RWPE1 (cell line): ENCODE data around the gene MKNK2.
A peak's percentile ranks its signal among the peaks of the same experiment; 100 is the strongest.
"Not testable (repeated sequence)": the region's sequence is repeated elsewhere in the genome, so short reads cannot be mapped to it uniquely, and the experiment has no call there.

Source experiments
- CTCF ChIA-PET: fragments of 350-600 bp; sonication (Branson Sonifier 250); formaldehyde crosslinking; extraction: SDS; loops from one replicate; lab custom pipeline; 2021; lab: Yijun Ruan, JAX
- POLR2A ChIA-PET: fragments of 400-600 bp; formaldehyde crosslinking; extraction: SDS; loops from one replicate; lab custom pipeline; 2020; ENCODE audit warnings: antibody characterized with exemption; ENCODE audit not compliant: low non-redundant PET; lab: Yijun Ruan, JAX
- DNase-seq: peaks from one replicate; pipeline ENCODE4 v3.0.0; 2012; ENCODE audit warnings: low spot score
- H3K27ac ChIP-seq: fragments of 450-650 bp; 2 replicates; pipeline ENCODE4 v1.5.1; 2017
- TF ChIP-seq, protein P1 (sequence below): fragments of 450-650 bp; conservative IDR thresholded peaks from 2 replicates; pipeline ENCODE4 v1.5.1; 2017; ENCODE audit warnings: low read depth, mild to moderate bottlenecking

Gene MKNK2

DNA sequence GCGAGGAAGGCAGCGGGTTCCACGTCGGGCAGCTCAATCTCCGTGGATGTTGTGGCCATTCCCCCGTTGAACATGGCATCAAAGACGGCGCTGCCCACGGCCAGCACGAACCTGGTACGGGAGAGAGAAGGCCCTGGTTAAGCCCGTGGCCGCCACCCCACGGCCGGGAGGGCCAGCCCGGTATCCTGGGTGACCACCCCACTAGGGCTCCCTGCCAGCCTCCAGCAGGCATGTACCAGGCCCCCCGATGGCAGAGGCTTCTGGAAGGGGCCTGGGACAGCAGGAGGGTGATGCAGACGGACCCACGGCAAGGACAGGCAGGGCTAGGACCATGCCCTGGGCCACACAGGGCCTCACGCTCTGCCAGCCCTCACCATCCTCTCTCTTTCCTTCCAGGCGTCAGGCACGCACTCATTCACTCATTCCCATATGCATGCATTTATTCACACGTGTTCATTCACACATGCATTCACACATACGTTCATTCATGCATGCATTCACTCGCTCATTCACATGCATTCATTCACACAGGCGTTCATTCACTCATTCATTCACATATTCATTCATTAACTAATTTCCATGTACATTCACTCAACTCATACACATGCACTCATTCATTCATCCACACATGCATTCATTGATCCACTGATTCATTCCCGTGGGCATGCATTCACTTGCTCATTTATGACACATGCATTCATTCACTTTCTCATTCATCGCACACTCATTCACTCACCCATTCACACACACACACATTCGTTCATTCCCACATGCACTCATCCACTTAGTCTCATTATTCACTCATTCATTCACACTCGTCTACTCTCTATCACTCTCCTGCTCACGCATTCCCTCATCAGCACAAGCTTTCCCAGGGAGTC is 53.5 kb downstream of the MKNK2 start:
- TF ChIP-seq, protein P1, sequence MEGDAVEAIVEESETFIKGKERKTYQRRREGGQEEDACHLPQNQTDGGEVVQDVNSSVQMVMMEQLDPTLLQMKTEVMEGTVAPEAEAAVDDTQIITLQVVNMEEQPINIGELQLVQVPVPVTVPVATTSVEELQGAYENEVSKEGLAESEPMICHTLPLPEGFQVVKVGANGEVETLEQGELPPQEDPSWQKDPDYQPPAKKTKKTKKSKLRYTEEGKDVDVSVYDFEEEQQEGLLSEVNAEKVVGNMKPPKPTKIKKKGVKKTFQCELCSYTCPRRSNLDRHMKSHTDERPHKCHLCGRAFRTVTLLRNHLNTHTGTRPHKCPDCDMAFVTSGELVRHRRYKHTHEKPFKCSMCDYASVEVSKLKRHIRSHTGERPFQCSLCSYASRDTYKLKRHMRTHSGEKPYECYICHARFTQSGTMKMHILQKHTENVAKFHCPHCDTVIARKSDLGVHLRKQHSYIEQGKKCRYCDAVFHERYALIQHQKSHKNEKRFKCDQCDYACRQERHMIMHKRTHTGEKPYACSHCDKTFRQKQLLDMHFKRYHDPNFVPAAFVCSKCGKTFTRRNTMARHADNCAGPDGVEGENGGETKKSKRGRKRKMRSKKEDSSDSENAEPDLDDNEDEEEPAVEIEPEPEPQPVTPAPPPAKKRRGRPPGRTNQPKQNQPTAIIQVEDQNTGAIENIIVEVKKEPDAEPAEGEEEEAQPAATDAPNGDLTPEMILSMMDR: no peak
- CTCF ChIA-PET: no interaction called here
- POLR2A ChIA-PET: no interaction called here
- H3K27ac ChIP-seq: no peak overlapping the region
- DNase-seq: no peak

DNA sequence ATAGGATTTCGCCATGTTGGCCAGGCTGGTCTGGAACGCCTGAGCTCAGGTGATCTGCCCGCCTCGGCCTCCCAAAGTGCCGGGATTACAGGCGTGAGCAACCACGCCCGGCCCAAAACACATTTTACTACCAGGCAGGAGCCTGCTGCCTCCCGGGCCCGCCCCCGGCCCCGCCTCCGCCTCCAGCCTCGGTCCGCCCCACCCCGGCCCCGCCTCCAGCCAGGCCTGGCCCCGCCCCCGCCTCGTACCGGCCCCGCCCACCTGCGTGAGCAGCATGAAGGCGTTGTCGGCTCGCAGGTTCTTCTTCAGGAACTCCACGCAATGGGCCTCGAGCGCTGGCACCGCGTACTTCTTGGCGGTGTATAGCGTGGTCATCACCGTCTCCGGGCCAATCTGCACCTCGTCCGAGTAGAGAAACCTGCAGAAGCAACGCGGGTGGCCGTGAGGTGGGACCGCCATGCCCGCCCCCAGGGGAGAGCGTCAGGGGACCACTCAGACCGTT is 58.2 kb downstream of the MKNK2 start:
- H3K27ac ChIP-seq: peak overlapping the region; percentile 30
- DNase-seq: no peak
- CTCF ChIA-PET: interaction anchor here (0.9 kb wide), 1 partner anchor 128 kb away, joined by 3 read pairs; no protein-coding TSS in a partner anchor
- TF ChIP-seq, protein P1: no peak
- POLR2A ChIA-PET: no interaction called here

DNA sequence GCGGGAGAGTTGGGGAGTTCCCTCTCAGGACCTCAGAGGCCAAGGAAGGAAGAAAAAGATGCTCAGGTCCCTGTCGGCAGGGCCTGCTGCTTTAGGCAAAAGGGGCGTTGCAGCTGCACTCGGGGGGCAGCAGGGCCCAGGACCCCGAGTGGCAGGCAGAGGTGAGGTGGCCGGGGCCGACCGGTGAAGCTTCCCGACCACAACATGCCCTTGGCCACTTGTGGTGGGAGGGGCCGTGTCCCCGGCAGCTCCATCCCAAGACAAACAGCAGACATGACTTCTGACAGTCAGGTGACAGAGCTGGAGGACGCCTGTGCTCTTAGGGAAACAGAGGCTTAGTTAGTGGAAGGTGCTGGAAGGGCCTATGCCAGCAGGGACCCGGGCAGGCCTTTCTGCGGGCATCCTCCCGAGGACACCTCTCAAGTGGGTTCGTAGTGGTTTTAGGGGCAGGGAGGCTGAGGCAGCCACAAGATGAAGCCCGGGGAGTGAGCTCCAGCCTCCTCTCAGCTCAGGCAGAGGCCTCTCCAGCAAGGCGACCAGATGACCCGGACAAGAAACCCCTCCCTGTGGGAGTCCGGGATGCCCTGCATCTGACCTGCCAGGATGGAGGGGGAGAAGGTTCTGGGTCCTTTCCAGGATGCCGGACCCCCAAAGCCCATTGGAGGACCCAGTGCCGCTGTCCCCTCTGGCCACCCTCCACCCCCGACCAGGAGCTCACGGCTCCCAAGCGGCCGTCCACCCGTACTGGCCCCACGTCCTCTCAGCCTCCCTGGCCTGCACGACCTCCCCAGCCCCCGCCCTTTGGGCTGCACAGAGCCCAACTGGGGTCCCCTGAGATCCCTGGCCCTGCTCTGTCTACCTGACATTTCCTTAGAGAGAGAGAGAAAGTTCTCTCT is 59.8 kb downstream of the MKNK2 start:
- DNase-seq: no peak
- ChIA-PET CTCF (interaction anchor here (0.7 kb wide), 1 partner anchor 1259 kb away, joined by 5 read pairs; no protein-coding TSS in a partner anchor), POLR2A (no interaction called here)
- H3K27ac ChIP-seq: peak overlapping the region; percentile 30
- TF ChIP-seq, protein P1: no peak

DNA sequence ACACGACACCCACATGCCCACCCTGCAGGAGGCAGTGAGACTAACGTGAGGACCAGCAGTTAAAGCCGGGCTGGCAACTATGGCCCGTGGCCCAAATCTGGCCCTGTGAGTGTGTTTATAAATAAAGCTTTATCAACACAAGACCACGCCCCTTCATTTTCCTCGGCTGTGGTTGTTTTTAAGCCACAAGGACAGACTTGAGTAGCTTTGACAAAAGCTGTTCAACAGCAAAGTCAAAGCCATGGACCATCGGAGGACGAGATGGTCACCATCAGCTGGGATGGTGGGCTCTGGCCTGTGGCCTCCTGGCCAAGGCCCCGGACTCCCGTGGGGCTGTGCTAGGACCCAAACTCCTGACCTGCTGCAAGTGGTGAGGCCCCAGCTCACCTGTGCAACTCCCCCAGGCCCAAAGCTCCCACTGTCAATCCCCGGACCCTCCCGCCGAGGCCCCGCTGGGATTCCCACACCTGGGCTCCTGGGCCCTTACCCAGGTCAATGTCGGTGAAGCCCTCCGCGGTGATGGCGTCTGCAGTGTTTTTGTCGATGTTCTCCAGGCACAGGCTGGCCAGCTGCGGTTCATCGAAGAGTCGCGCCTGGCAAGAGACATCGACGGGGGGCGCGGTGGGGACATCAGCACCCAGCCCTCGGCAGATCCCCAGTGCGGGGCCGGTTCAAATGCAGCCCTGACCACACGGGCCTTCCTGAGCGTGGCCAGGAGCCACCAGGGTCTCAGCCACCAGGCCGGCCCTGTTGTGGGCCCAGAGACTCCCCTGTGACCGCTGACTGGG is 60.6 kb downstream of the MKNK2 start:
- CTCF ChIA-PET: no interaction called here
- POLR2A ChIA-PET: no interaction called here
- no peak for DNase-seq
- TF ChIP-seq, protein P1: no peak
- H3K27ac ChIP-seq: peak overlapping the region; percentile 48; the same call in 1 of the 2 replicates

DNA sequence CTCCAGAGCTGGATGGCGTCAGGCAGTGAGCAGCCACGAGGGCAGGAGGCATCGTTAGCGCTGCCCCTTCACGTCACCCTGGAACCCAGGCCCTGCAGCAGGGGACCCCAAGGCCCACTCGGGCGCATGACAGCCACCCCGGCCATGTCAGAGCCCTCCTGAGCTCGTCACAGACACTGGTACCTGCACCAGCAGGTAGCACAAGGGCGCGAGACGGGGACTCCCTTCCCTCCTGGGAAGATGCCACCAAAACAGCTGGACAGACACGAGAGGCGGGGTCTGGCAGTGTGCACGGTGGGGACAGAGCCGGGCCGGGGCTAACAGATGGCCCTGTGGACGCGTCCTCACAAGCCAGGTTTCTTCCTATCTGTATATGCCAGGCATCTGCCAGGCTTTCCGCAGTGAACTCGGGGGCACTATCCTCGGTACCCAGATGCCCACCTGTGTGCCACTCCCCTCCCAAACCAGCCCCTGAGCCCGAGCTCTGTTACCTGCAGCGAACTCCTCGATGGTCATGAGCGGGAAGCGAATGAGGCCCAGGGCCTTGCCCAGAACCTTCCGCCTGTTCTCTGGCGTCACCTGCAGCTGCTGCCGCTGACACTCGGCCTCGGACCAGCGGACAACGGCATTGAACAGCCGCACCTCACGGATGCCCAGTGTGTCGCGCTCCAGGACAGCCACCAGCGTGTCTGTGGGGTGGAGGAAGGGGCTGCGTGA is 61.4 kb downstream of the MKNK2 start:
- TF ChIP-seq, protein P1: no peak
- CTCF ChIA-PET: interaction anchor here (0.6 kb wide), 1 partner anchor 306 kb away, joined by 3 read pairs; no protein-coding TSS in a partner anchor
- H3K27ac ChIP-seq: peak overlapping the region; percentile 48
- POLR2A ChIA-PET: no interaction called here
- DNase-seq: no peak

DNA sequence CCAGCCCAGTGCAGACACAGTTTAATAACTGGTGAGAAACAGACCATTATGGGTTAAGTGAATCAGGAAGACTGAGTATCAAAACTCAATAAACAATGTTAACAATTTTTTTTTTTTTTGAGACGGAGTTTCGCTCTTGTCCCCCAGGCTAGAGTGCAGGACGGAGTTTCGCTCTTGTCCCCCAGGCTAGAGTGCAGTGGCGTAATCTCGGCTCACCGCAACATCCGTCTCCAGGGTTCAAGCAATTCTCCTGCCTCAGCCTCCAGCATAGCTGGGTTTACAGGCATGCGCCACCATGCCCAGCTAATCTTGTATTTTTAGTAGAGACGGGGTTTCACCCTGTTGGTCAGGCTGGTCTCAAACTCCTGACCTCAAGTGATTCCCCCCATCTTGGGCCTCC is 62.6 kb downstream of the MKNK2 start:
- POLR2A ChIA-PET, CTCF ChIA-PET, DNase-seq: not testable (repeated sequence)
- peak overlapping the region; percentile 48 for H3K27ac ChIP-seq
